Body of pancreas (tissue), 4 donors: ENCODE measurements around the gene CD8B2.
"Not testable (repeated sequence)": the region's sequence is repeated elsewhere in the genome, so short reads cannot be mapped to it uniquely, and the experiment has no call there.

ENCODE experiments used
- CTCF ChIP-seq, 7 experiments: fragments of 450-650 bp in 4 of 7; fragments of 200-600 bp in 3 of 7; sonication (generic) in 3 of 7; IDR thresholded peaks; one replicate each; pipeline ENCODE4 v1.5.1; 2016 to 2019; ENCODE audit warnings: antibody characterized with exemption in 7 of 7
- POLR2A ChIP-seq, 3 donors: fragments of 450-650 bp; IDR thresholded peaks; one replicate each; pipeline ENCODE4 v1.6.1; 2016; ENCODE audit warnings: antibody characterized with exemption in 3 of 3, mild to moderate bottlenecking in 2 of 3

- not testable (repeated sequence) for TF ChIP-seq POLR2A, CTCF (IDR thresholded peaks at IDR 0.05)
Observed at GRCh38 chr2:106489701-106490100, 2.5 kb downstream of the CD8B2 start.
